ENCODE results near the gene PLCD1.
"Not testable (repeated sequence)": the region's sequence is repeated elsewhere in the genome, so short reads cannot be mapped to it uniquely, and the experiment has no call there.

Gene PLCD1

DNA sequence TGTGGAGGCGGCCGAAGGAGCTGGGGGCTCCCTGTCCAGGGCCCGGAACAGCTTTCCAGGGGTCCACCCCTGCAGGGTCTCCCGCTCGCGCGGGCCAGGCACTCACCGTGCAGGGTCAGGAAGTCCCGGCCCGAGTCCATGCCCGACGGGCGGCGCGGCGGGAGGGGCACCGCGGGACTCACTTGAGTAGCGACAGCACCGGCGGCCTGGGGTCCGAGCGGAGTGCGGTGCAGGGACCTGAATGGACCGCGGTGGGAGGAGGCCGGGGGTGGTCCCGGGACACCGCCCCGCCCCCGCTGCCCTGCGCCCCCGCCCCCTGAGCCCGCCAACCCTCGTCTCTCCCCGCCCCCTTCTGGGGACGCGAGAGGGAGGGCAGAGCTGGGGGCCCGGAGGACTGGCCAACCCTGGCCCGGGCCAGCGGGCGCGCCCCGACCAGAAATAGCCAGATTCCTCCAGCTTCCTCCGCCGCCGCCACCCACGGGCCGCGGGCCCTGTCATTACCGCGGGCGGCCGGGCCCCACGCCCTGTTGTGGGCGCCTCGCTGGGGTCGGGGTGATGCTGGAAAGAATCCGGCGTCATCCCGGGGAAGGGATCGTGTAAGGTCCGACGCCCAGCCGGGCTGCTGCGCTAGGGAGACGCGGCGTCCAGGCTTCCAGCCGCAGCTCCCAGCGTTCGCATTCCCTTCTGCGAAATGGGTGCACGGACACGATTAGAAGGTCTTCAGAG is at the start of gene PLCD1:
Gene PLCD1 (minus strand): TSS at position 243 of the 726 bp plus-strand sequence. CDS start 103 bp downstream, at position 140.
- DNase-seq (ENCODE audit: low spot score): no peak

DNA sequence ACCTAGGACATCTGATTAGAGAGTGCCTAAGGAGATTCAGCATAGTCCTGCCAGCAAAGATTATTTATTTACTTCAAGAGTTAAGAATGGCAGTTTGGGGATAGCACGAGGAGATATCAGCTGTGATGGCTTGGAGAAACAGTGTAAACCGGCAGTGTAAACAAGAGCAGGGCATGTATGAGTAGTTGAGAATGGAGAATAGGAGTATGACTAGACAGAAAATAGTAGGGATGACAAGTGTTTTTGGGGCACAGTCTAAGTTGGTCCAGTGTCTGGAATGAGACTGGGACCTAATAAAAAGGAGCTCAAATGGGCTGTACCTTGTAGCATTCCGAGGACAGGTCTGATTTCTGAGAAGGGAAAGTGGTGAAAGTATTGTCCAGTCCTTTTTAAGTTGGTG is 47.6 kb upstream of the PLCD1 start:
- not testable (repeated sequence) for DNase-seq (ENCODE audit: low spot score)

DNA sequence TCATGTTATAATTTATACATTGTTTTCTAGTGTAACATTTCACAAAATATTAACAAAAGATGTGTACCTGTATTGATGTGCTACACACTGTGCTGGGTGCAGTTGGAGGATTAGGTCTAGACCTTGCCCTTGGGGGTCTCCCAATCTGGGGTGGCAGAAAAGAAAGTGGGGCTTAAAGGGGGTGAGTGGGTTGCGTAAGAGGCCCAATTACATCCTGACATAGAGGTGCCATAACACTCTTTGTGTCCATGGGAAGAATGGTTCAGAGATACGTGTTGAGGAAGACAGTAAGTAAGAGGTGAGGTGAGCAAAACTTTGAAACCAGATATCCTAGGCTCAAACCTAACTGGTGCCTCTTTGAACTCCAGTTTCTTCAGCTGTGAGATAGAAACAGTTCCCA is 40.6 kb upstream of the PLCD1 start:
- no peak for DNase-seq (ENCODE audit: low spot score)

DNA sequence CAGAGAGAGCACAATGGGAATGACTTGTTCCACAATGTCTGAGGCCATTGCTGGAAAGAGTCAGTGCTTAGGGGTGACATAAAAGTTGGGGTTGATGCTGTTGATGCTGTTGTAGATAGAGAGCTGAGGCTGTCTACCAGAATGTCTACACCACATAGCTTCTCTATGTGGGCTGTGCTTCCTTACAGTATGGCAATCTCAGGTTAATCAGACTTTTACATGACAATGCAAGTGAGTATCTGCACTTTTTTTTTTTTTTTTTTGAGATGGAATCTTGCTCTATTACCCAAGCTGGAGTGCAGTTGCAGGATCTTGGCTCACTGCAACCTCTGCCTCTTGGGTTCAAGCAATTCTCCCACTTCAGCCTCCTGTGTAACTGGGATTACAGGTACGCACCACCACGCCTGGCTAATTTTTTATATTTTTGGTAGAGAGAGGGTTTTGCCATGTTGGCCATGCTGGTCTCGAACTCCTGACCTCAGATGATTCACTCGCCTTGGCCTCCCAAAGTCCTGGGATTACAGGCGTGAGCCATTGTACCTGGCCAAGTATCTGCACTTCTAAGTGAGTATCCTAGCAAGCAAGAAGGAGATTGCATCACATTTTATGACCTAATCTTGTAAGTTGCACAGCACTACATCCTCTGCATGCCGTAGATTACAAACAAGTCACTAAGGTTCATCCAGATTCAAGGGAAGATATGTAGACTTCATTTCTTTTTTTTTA is 38.2 kb upstream of the PLCD1 start:
- no peak for DNase-seq (ENCODE audit: low spot score)

DNA sequence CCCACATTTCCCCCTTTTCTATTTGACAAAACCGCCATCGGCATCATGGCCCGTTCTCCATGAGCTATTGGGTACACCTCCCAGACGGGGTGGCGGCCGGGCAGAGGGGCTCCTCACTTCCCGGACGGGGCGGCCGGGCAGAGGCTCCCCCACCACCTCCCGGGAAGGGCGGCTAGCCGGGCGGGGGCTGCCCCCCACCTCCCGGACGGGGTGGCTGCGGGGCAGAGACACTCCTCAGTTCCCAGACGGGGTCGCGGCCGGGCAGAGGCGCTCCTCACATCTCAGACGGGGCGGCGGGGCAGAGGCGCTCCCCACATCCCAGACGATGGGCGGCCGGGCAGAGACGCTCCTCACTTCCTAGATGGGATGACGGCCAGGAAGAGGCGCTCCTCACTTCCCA is 35.0 kb upstream of the PLCD1 start:
- DNase-seq (ENCODE audit: low spot score): not testable (repeated sequence)

DNA sequence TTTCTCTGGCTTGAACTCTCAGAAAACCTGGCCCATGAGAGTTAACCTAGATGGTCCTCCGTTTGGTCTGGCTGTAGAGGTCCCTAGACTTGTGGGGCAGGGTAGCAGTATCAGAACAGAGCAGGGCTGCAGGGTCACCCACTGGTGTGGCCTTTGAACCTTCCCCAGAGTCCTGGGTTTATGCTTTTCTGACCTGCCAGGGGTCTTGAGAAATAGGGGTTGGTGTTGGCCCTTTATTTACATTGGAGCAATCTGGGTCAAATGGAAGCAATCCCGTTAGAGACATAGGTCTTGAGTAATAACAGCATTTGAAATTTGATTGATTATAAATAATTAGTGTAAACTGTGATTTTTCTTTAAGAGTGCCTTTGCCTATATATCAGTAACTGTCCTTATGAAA is 33.4 kb upstream of the PLCD1 start:
- DNase-seq (ENCODE audit: low spot score): no peak

DNA sequence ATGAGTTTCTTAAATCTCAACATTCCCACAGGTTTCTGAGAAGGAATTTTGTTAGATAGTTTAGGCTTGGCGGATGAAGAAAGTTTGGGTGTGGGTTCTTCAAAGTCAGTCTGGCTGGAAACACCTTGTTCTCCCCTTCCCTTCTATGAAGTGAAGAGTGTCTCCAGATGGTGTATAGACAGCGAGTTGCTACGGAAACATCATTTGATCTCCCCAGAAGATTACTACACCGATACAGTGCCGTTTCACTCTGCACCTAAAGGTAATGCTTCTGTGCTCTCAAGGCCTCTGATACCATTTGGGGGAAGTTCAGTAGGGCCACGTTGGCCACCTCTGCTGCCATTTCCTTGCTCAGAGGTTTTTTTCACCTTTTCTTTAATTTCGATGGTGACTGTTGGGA is 30.1 kb upstream of the PLCD1 start:
- no peak for DNase-seq (ENCODE audit: low spot score)

DNA sequence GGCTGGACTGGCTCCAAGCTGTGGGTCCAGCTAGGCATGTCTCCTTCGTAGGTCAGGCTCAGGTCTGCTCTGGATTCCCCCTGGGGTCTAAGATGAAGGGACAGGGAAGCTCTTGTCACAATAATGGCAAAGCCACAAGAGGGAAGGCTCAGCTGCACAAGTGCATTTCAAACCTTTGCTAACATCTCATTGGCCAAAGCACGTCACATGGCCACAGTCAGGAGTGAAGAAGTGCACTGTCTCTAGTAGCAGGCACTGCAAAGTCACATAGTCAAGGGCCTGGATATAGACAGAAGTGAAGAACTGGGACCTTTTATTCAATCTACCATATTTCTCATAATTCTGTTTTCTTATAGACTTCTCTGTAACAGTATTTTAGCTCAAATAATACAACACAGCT is 29.7 kb upstream of the PLCD1 start:
- DNase-seq (ENCODE audit: low spot score): no peak

DNA sequence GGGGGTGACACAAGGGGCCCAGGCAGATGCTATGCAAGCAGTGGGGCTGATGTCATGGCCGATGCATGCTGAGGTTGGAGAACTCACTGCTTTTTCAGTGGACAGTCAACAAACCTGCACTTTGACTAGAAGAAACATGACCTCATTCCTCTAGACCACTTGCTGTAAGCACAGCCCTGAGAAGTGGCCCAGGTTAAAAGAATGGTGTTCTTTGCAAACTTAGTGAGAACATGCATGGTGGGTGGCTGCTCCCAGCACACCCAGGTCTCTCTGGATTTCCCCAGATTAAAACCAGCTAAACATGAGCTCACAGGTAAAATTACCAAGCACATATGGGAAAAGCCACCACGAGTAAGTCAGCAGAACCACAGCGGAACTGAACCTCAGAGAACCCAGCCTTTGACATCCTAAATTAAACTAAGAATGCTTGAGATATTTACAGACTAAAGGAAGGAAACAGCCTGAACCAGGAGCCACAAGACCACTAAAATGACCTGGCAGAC is 25.1 kb upstream of the PLCD1 start:
- DNase-seq (ENCODE audit: low spot score): no peak

DNA sequence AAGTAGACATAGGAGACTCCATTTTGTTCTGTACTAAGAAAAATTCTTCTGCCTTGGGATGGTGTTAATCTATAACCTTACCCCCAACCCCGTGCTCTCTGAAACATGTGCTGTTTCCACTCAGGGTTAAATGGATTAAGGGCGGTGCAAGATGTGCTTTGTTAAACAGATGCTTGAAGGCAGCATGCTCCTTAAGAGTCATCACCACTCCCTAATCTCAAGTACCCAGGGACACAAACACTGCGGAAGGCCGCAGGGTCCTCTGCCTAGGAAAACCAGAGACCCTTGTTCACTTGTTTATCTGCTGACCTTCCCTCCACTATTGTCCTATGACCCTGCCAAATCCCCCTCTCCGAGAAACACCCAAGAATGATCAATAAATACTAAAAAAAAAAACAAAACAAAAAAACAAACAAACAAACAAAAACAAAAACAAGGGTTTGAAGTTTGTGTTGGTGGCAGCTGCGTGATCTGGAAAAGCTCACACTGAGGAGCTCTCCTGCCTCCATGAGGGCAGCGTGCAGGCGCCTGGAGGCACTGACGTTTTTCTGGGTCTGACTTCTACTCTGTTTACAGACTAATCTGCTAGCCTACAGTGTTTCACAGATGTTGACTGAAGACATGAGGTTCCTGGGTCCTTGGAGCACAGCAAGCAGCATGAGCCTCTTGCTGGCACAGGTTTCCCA is 24.5 kb upstream of the PLCD1 start:
- DNase-seq (ENCODE audit: low spot score): not testable (repeated sequence)

DNA sequence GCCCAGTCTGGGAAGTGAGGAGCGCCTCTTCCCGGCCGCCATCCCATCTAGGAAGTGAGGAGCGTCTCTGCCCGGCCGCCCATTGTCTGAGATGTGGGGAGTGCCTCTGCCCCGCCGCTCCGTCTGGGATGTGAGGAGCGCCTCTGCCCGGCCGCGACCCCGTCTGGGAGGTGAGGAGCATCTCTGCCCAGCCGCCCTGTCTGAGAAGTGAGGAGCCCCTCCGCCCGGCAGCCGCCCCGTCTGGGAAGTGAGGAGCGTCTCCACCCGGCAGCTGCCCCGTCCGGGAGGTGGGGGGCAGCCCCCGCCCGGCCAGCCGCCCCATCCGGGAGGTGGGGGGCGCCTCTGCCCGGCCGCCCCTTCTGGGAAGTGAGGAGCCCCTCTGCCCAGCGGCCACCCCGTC is 23.8 kb upstream of the PLCD1 start:
- not testable (repeated sequence) for DNase-seq (ENCODE audit: low spot score)

DNA sequence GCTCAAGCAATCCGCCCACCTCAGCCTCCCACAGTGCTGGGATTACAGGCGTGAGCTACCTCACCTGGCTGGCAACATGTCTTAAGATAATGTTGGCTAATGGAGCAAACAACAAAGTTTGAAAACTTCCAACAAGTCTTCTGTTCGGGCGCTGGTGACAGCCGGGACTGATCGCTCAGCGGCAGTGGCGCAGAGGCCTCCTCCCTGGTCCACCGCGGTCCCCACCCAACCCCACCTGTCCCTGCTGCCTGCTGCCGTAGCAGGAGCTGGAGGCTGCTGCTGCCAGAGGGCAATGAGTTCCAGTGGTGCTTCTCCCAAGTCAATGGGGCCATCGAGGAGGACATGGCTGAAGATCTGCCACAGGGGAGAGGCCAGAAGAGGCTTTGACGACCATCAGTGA is 21.7 kb upstream of the PLCD1 start:
- no peak for DNase-seq (ENCODE audit: low spot score)

DNA sequence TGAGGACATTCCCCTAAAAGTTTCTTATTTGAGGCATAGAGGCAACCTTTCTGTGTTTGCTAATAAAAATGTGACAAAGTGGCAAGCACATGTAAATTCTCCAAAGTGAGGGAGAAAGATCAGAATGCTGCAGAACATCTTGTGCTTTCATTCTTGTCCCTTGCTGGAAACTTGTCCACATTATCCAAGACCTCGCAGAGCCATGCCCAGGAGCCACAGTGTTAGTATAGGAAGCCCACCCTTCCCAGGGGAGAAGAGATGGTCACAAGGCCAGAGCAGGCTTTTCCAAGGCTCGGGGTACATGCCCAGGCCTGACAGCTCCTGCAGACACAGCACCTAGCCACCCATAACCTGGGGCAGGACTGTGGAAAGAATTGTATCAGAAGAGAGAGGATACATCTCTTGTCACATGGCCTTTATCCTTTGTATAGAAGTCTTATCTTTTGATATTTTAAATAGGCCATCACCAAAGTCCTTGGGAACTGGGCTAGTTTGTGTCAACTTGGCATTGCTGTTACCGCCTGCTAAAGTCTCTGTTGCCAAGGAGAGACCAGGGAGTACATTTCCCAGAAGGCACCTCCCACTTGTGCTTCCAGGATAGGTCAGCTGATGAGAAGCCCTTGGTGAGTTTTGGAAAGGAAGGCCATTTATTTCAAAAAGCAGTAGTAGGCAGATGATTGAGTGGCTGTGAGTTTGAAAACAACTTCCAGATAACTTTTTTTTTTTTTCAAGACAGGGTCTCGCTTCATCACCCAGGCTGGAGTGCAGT is 20.1 kb upstream of the PLCD1 start:
- no peak for DNase-seq (ENCODE audit: low spot score)

DNA sequence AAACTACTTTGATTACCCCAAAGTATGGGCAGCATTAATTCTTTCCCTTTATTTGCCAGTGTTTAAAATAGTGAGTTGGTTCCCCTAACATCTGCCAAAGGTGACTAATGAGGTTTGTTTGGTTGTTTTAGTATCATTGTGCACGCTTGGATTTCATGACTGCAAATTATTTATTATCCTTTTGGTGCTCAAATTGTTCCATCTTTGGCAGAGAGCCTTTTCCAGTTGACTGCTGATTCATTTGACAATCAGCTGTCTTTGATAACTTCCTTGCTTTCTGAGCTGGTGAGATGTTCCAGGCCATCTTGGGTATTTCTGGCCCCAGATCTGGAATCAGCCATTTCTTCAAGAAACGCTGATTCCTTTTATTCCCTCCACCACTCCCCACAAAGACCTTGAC is 18.5 kb upstream of the PLCD1 start:
- DNase-seq (ENCODE audit: low spot score): no peak

DNA sequence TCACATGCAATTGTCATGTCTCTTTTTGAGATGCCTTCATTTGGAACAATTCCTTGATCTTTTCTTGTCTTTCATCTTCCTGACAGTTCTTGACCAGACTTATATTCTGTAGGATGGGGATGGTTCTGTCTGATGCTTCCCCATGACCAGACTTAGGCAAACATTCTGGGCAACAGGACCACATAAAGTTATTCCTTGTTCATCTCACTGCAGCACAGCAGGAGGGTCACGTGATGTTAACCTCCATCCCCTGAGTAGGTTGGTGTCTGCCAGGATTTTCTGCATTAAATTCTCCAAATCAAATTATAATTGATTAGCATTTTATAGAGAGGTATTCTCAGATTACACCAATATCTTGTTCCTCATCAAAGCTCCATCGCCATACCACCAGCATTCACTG is 17.4 kb upstream of the PLCD1 start:
- DNase-seq (ENCODE audit: low spot score): no peak

DNA sequence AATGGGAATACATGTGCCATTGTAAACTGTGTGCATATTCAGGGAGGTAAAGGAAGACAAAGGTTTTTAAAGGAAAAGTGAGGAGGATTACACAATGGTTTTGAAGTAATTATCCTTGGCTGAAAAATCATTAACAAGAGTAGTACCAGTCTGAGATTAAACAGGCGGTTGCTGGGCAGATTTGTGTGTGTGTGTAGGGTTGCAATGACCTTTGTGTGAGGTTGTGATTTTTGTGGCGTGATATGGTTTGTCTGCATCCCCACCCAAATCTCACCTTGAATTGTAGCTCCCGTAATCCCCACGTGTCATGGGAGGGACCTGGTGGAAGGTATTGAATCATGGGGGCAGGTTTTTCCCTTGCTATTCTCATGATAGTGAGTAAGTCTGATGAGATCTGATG is 16.6 kb upstream of the PLCD1 start:
- DNase-seq (ENCODE audit: low spot score): no peak

DNA sequence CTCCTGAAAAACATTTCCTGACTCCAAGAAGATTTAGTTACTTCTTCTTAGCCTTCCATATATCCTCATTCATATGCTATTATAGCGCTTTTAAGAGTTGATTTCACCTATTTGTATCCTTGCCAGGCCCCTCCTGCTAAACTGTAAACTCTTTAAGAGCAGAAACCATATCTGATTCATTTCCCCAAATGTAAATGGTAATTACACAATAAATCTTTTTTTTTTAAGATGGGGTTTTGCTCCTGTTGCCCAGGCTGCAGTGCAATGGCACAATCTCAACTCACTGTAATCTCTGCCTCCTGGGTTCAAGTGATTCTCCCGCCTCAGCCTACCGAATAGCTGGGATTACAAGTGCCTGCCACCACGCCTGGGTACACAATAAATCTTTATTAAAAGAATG is 14.0 kb upstream of the PLCD1 start:
- no peak for DNase-seq (ENCODE audit: low spot score)

DNA sequence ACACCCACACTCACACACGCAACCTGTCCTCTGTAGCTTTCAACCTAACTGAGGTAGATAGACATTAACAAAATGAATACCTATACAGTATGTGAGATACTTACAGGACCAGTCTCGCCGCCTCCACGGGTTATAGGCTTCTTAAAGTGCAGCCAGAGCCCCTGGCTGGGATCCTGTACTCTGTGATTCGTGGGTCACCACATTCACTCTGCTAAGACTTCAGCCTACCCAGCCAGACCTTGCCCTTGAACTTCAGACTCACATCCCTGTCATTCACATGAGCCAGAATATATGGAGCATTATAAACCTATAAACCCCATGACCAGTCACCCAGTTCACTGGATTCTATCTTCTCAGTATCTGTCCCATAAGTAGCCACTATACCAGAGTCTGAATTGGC is 11.0 kb upstream of the PLCD1 start:
- DNase-seq (ENCODE audit: low spot score): no peak

DNA sequence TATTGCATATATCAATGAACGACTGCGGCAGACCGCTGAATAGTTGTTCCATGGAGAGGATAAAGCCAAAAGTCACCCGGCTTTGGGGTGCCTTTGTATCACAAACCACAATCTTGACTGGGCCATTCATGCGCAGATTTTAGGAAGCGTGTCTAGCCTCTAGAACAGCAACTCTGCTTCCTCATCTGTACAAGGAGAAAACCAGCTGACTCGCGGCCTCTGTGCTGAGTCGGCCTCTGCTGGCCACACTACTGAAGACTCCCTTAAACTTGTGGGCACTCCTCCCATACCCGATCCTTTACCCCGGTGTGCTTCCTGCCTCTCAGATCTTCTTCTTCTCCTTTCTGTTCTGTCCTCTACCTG is 10.4 kb upstream of the PLCD1 start:
- DNase-seq (ENCODE audit: low spot score): no peak

DNA sequence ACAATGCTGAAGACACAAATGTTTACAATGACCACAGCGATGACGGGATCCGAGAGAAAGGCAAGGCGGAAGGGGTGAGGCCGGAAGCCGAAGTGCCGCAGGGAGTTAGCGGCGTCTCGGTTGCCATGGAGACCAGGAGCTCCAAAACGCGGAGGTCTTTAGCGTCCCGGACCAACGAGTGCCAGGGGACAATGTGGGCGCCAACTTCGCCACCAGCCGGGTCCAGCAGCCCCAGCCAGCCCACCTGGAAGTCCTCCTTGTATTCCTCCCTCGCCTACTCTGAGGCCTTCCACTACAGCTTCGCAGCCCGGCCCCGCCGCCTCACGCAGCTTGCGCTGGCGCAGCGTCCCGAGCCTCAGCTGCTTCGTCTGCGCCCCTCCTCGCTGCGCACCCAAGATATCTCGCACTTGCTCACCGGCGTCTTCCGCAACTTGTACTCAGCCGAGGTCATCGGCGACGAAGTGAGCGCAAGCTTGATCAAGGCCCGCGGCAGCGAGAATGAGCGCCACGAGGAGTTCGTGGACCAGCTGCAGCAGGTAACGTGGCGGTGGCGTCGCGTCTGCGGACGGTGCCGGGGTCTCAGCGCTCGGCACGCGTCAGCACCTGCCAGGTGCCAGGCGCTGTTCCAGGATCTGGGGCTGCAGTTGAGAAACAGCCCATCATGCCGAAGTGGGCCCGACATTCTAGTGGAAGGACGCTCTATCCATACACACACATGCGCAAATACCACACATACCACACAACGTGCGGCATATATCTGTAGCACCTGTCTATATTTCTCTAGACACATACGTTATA is 9.9 kb upstream of the PLCD1 start, which contains the start of gene DLEC1:
Gene DLEC1 (plus strand): TSS at position 108 of the 798 bp plus-strand sequence. CDS start 18 bp downstream, at position 126.
- no peak for DNase-seq (ENCODE audit: low spot score)

DNA sequence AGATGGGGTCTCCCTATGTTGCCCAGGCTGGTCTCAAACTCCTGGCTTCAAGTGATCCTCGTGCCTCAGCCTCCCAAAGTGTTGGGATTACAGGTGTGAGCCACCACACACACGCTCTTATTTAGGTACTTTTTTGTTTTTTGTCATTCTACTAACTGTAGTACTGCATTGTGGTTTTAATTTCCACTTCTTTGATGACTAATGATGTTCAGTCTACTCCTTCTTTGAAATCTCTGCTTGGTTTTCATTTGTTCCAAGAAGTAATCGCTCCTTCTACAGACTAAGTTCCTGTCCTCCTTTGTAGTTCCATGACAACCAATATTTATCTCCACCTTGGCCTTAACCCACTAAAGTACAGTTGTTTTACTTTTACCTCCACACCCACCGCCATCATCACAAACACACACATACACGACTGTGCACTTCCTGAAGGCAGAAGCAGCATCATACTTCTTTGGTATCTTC is 9.0 kb upstream of the PLCD1 start:
- no peak for DNase-seq (ENCODE audit: low spot score)

All from COLO829 (cell line).